Tibial artery (tissue), 4 donors: ENCODE data around the gene FLRT1.

Experiments
- DNase-seq, 2 donors: peaks; one replicate each; pipeline ENCODE4 v3.0.0-alpha.2; 2019
- H3K27ac ChIP-seq, 2 donors: fragments of 200-600 bp; sonication (generic) in 1 of 2; 1 replicate in 1 of 2; 2 replicates in 1 of 2; pipeline ENCODE4 v1.5.1; 2018 to 2019; ENCODE audit warnings: mild to moderate bottlenecking in 1 of 2
- H3K27me3 ChIP-seq, 2 donors: fragments of 200-600 bp; sonication (generic) in 1 of 2; one replicate each; pipeline versions ENCODE4 v1.5.1 to v1.6.0; 2016 to 2019
- H3K36me3 ChIP-seq, 3 donors: fragments of 200-600 bp; sonication (generic) in 2 of 3; one replicate each; pipeline ENCODE4 v1.5.1; 2016 to 2019; ENCODE audit warnings: mild to moderate bottlenecking in 2 of 3
- H3K4me1 ChIP-seq, 4 donors: fragments of 200-600 bp; sonication (generic) in 2 of 4; 1 replicate in 3 of 4; 2 replicates in 1 of 4; pipeline ENCODE4 v1.5.1; 2016 to 2019
- H3K4me3 ChIP-seq, 2 donors: fragments of 200-600 bp; sonication (generic) in 1 of 2; 1 replicate in 1 of 2; 2 replicates in 1 of 2; pipeline ENCODE4 v1.5.1; 2018 to 2019; ENCODE audit warnings: mild to moderate bottlenecking in 2 of 2
- H3K9me3 ChIP-seq, 3 donors: fragments of 200-600 bp; sonication (generic) in 1 of 3; one replicate each; pipeline ENCODE4 v1.5.1; 2016 to 2019
- CTCF ChIP-seq, 2 experiments: fragments of 200-600 bp in 1 of 2; fragments of 450-650 bp in 1 of 2; IDR thresholded peaks; one replicate each; pipeline ENCODE4 v1.5.1; 2017 to 2019; ENCODE audit warnings: antibody characterized with exemption in 2 of 2, mild to moderate bottlenecking in 1 of 2, moderate library complexity in 1 of 2
- intact Hi-C: fragments of 100-400 bp; cut with DNase I; formaldehyde crosslinking; loops from one replicate; pipeline ENCODE4 v1.15.0; 2023; ENCODE audit warnings: low total_unique reads

FLRT1 gene

GRCh38 chr11:64017945-64018224, 17.8 kb upstream of the FLRT1 start:
- peaks cover 0 to 16% (median 0%) of the 10 kb centered on the region in 4 donors for H3K4me1 ChIP-seq
- DNase-seq: no peak
- H3K36me3 ChIP-seq: no peaks in the 10 kb centered on the region
- no peak for TF ChIP-seq CTCF (IDR thresholded peaks at IDR 0.05)
- H3K4me3 ChIP-seq: no peak overlapping the region
- intact Hi-C loops: no loop called here
- H3K9me3 ChIP-seq: no peaks in the 10 kb centered on the region
- H3K27me3 ChIP-seq: peaks cover 0 to 7% of the 10 kb centered on the region in 2 donors
- H3K27ac ChIP-seq: no peak overlapping the region

- no peak for TF ChIP-seq CTCF (IDR thresholded peaks at IDR 0.05)
- Histone ChIP-seq H3K4me1 (peaks cover 0 to 16% (median 0%) of the 10 kb centered on the region in 4 donors), H3K27me3 (peaks cover 0 to 7% of the 10 kb centered on the region in 2 donors), H3K36me3 (no peaks in the 10 kb centered on the region), H3K4me3 (no peak overlapping the region), H3K9me3 (no peaks in the 10 kb centered on the region), H3K27ac (no peak overlapping the region)
- intact Hi-C loops: no loop called here
- no peak for DNase-seq
Observed at GRCh38 chr11:64018310-64018709, 17.4 kb upstream of the FLRT1 start.

GRCh38 chr11:64019106-64020037, 16.4 kb upstream of the FLRT1 start:
- Histone ChIP-seq H3K36me3 (no peaks in the 10 kb centered on the region), H3K27ac (no peak overlapping the region), H3K4me1 (peaks cover 0 to 16% (median 0%) of the 10 kb centered on the region in 4 donors), H3K4me3 (no peak overlapping the region), H3K9me3 (no peaks in the 10 kb centered on the region), H3K27me3 (peaks cover 0 to 7% of the 10 kb centered on the region in 2 donors)
- no peak for DNase-seq
- intact Hi-C loops: no loop called here
- TF ChIP-seq CTCF (IDR thresholded peaks at IDR 0.05): no peak

GRCh38 chr11:64020976-64021756, 14.6 kb upstream of the FLRT1 start:
- H3K27ac ChIP-seq: no peak overlapping the region
- no peak for TF ChIP-seq CTCF (IDR thresholded peaks at IDR 0.05)
- H3K4me1 ChIP-seq: peaks cover 0 to 16% (median 0%) of the 10 kb centered on the region in 4 donors
- H3K9me3 ChIP-seq: no peaks in the 10 kb centered on the region
- H3K4me3 ChIP-seq: no peak overlapping the region
- H3K27me3 ChIP-seq: peaks cover 0 to 7% of the 10 kb centered on the region in 2 donors
- no peak for DNase-seq
- intact Hi-C loops: no loop called here
- no peaks in the 10 kb centered on the region for H3K36me3 ChIP-seq

- no peak for TF ChIP-seq CTCF (IDR thresholded peaks at IDR 0.05)
- H3K27ac ChIP-seq: no peak overlapping the region
- peaks cover 0 to 7% of the 10 kb centered on the region in 2 donors for H3K27me3 ChIP-seq
- no peak for DNase-seq
- no peak overlapping the region for H3K4me3 ChIP-seq
- intact Hi-C loops: no loop called here
- H3K9me3 ChIP-seq: no peaks in the 10 kb centered on the region
- peaks cover 0 to 16% (median 0%) of the 10 kb centered on the region in 4 donors for H3K4me1 ChIP-seq
- no peaks in the 10 kb centered on the region for H3K36me3 ChIP-seq
Observed at GRCh38 chr11:64021757-64022093, 14.0 kb upstream of the FLRT1 start.
